GM12874 (cell line): ENCODE data around the gene TSR2.

Experiments
- TF ChIP-seq, protein P1 (sequence below): IDR thresholded peaks from 2 replicates; pipeline ENCODE4 v1.5.1; 2011; ENCODE audit warnings: low read depth, mild to moderate bottlenecking, control low read depth, low read length, moderate library complexity; ENCODE audit not compliant: insufficient read depth

Gene TSR2

GRCh38 chrX:54444752-54445151, 4.5 kb downstream of the TSR2 start:
- TF ChIP-seq, protein P1, sequence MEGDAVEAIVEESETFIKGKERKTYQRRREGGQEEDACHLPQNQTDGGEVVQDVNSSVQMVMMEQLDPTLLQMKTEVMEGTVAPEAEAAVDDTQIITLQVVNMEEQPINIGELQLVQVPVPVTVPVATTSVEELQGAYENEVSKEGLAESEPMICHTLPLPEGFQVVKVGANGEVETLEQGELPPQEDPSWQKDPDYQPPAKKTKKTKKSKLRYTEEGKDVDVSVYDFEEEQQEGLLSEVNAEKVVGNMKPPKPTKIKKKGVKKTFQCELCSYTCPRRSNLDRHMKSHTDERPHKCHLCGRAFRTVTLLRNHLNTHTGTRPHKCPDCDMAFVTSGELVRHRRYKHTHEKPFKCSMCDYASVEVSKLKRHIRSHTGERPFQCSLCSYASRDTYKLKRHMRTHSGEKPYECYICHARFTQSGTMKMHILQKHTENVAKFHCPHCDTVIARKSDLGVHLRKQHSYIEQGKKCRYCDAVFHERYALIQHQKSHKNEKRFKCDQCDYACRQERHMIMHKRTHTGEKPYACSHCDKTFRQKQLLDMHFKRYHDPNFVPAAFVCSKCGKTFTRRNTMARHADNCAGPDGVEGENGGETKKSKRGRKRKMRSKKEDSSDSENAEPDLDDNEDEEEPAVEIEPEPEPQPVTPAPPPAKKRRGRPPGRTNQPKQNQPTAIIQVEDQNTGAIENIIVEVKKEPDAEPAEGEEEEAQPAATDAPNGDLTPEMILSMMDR: no peak

DNA sequence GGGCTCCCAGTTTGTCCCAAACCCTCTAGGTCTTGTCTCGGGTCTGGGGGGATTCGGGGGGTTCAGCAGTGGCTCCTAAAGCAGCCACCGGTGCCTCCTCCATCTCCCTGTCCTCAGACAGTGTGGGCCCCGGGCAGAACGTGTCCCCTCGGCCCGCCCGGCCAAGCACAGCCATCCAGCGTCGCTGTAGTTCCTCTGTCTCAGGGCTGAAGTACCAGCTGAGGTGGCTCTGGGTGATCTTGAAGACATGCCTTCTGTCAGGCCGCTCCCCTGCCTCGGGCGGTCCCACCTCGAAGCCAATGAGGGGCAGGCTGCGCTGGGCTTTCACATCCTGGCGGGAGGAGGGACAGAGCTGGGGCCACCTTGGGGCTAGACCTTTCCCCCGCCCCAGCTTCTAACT, 5.9 kb downstream of the TSR2 start:
- TF ChIP-seq, protein P1: no peak

GRCh38 chrX:54447461-54447860, 7.3 kb downstream of the TSR2 start:
- TF ChIP-seq, protein P1: peak; percentile 15; the same call in 1 of the 2 replicates

GRCh38 chrX:54449929-54450328, 9.7 kb downstream of the TSR2 start:
- TF ChIP-seq, protein P1: no peak

- TF ChIP-seq, protein P1: no peak
Measured at GRCh38 chrX:54452920-54453319, 12.7 kb downstream of the TSR2 start.

GRCh38 chrX:54470054-54470760, 30.0 kb downstream of the TSR2 start:
- TF ChIP-seq, protein P1: no peak

DNA sequence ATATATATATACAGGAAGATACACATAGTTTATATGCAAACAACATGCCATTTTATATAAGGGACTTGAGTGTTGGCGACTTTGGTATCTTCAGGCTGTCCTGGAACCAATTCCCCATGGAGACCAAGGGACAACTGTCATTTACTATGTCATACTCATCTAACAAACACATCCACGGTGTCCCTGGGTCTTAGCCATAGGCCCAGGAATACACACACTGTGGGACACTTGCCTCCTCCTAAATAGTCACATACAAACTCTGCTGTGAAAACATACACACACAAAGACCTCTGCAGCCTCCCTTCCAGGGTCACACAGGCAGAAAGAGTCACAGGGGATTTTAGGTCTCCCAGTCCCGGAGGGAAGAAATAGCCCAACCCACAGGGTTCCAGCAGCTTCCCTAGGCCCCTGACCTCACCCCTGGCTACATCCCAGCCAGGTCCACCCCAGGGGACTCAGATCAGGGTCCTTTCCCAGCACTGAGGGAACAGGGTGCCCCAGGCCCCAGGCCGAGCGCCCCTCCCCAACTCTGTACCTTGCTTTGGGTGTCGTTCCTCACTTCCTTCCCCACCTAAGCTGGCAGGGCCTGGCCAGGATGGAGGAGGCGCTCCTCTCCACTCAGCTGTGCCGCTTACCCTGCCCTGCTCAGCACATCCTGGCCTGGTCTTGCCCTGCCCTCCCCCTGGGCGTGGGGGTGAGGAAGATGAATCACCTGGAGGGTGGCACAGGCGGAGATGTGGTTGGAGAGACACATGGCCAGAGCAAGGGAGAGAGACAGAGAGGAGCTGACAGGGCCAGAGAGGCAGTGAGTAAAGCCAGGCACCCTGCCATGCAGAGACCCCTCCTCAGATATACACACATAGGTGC, 34.0 kb downstream of the TSR2 start:
- TF ChIP-seq, protein P1: no peak
